Inflammatory macrophage treated with lipopolysaccharide for 1 hour (primary cell): ENCODE results near the gene B4GALT1.

Source experiments
- DNase-seq, 2 donors: peaks; one replicate each; pipeline ENCODE4 v3.0.0-alpha.2; 2020 to 2022

Gene B4GALT1

GRCh38 chr9:33123407-33124031 lies 43.6 kb downstream of the B4GALT1 start:
- DNase-seq: no peak

- DNase-seq: no peak
Observed at GRCh38 chr9:33120620-33121019, 46.5 kb downstream of the B4GALT1 start.

- peak; percentile 32 to 59 for DNase-seq
Observed at GRCh38 chr9:33117796-33118195, 49.3 kb downstream of the B4GALT1 start.

- no peak for DNase-seq
Observed at GRCh38 chr9:33117306-33117705, 49.8 kb downstream of the B4GALT1 start.

GRCh38 chr9:33116860-33117259 lies 50.3 kb downstream of the B4GALT1 start:
- peak in 1 of 2 donors; percentile 29 for DNase-seq

- DNase-seq: no peak
Observed at GRCh38 chr9:33114746-33115145, 52.4 kb downstream of the B4GALT1 start.

- no peak for DNase-seq
Observed at GRCh38 chr9:33113799-33114547, 53.2 kb downstream of the B4GALT1 start.

GRCh38 chr9:33112094-33112493 lies 55.0 kb downstream of the B4GALT1 start:
- DNase-seq: no peak

GRCh38 chr9:33111631-33112030 lies 55.5 kb downstream of the B4GALT1 start:
- no peak for DNase-seq

GRCh38 chr9:33110686-33111085 lies 56.5 kb downstream of the B4GALT1 start:
- DNase-seq: no peak

- DNase-seq: no peak
Observed at GRCh38 chr9:33109850-33110595, 57.1 kb downstream of the B4GALT1 start.

GRCh38 chr9:33109097-33109496 lies 58.0 kb downstream of the B4GALT1 start:
- no peak for DNase-seq

- DNase-seq: no peak
Observed at GRCh38 chr9:33108472-33108871, 58.7 kb downstream of the B4GALT1 start.

- DNase-seq: no peak
Observed at GRCh38 chr9:33107762-33108161, 59.4 kb downstream of the B4GALT1 start.

GRCh38 chr9:33106827-33107621 lies 60.1 kb downstream of the B4GALT1 start:
- no peak for DNase-seq

- DNase-seq: no peak
Observed at GRCh38 chr9:33106372-33106771, 60.8 kb downstream of the B4GALT1 start.

GRCh38 chr9:33105959-33106358 lies 61.2 kb downstream of the B4GALT1 start:
- DNase-seq: no peak

- DNase-seq: no peak
Observed at GRCh38 chr9:33105504-33105903, 61.6 kb downstream of the B4GALT1 start.

GRCh38 chr9:33104401-33104800 lies 62.7 kb downstream of the B4GALT1 start:
- DNase-seq: no peak

- no peak for DNase-seq
Observed at GRCh38 chr9:33103501-33104281, 63.4 kb downstream of the B4GALT1 start.

- no peak for DNase-seq
Observed at GRCh38 chr9:33102551-33103210, 64.5 kb downstream of the B4GALT1 start.
